NK-92 (cell line): ENCODE results near the gene MAPK6.
"Not testable (repeated sequence)": the region's sequence is repeated elsewhere in the genome, so short reads cannot be mapped to it uniquely, and the experiment has no call there.

ENCODE experiments used
- DNase-seq: peaks from one replicate; lab custom pipeline; 2025; ENCODE audit not compliant: unreplicated experiment; lab: John Stamatoyannopoulos, UW

The MAPK6 gene

DNA sequence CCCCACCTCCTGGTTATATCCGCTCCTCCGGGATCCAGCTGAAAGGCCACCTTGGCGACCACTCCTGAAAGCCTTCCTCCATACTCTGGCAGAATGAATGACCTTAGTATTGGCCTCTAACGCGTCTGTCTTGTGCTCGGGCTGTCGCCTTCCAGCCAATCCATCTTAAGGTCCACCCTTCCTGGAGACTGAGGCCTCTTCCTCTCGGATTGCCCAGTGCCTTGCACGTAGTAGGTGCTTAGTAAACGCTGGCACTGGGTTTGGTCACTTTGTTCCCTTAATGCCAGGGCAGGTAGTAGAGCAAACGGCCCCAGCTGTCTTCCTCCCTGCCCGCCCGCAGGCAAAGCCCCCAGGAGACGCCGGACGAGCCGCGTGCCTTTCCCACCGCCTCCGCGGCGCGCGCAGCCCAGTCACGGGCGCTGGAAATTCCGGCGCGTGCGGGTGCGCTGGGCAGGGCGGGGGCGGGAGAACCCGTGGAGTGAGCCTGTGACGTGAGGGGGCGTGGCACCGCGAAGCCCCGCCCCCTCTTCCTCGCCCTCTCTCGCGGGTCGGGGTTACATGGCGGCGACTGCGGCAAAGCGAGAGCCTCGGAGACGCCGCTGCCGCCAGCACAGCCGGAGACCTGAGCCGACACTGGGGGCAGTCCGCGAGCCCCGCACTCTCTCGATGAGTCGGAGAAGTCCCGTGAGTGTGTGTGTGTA, at the start of gene MAPK6:
MAPK6 (plus strand) TSS at position 527 of the 701 bp plus-strand sequence. CDS start 27,242 bp downstream, outside the sequence.
- peak; percentile 64 for DNase-seq

DNA sequence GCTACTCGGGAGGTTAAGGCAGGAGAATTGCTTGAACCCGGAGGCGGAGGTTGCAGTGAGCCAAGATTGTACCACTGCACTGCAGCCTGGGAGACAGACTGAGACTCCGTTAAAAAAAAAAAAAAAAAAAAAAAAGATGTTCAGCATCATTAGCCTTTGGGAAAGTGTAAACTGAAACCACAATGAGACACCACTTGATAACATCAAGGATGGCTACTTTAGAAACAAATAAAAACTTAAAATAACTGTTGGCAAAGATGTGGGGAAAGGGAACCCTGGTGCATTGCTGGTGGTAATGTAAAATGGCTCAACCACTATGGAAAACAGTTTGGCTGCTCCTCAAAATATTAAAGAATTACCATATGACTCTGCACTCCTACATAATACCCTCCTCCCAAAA, 49.3 kb upstream of the MAPK6 start:
- DNase-seq = no peak

GRCh38 chr15:51970132-51970817, 48.7 kb upstream of the MAPK6 start:
- no peak for DNase-seq

GRCh38 chr15:51971032-51971374, 48.0 kb upstream of the MAPK6 start:
- no peak for DNase-seq

GRCh38 chr15:51971375-51972133, 47.5 kb upstream of the MAPK6 start, which contains the start of gene LEO1:
Gene LEO1, minus strand, starts transcription at chr15:51971778. Its CDS starts 33 bp downstream, at chr15:51971745.
- DNase-seq = peak; percentile 55

GRCh38 chr15:51973220-51973619, 45.8 kb upstream of the MAPK6 start:
- DNase-seq = no peak

DNA sequence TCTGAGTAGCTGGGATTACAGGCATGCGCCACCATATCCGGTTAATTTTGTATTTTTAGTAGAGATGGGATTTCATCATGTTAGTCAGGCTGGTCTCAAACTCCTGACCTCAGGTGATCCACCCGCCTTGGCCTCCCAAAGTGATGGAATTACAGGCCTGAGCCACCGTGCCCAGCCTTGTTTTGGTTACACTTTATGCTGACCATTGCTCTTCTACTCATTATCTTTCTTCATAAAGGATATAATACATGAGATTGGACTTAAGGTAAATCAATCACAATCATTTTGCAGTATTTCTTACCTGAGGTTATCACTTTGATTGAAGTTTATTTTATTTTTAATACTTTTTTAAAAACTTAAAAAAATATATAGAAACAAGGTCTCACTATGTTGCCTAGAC, 45.2 kb upstream of the MAPK6 start:
- no peak for DNase-seq

GRCh38 chr15:51982013-51982769, 36.8 kb upstream of the MAPK6 start:
- DNase-seq = no peak

GRCh38 chr15:51982770-51983103, 36.3 kb upstream of the MAPK6 start:
- DNase-seq = no peak

DNA sequence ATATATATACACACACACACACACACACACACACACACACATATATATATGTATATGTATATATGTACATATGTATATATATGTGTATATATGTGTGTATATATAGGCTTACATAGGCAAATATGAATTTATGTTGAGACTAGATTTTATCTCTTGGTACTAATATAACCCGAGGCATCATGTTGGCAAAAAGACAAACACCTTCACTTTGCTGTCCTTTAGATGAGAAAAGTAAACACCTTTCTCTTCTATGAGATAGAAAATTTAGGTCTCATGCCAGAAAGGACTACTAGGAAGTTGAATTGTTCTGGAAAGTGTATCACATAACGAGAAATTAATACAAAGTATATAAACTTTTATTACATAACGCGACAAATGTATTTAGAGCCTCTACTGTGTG, 27.9 kb upstream of the MAPK6 start:
- no peak for DNase-seq

GRCh38 chr15:51992953-51993352, 26.1 kb upstream of the MAPK6 start:
- no peak for DNase-seq

DNA sequence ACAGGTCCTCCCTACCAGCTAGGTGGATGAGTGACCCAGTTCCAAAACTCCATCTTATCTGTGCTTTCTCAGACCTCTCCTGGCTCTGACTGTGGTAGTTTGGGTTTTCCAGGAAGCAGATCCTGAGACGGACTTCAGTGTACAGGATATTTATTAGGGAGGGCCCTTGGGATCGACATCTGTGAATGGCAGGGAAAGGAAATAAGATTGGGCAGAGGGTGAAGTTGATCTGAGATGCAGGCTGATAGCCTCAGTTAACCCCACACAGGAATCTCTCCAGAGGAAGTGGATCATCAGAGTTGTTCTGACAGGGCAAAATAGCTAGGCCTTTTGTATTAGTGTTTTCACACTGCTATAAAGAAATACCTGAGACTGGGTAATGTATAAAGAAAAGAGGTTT, 16.7 kb upstream of the MAPK6 start:
- no peak for DNase-seq

DNA sequence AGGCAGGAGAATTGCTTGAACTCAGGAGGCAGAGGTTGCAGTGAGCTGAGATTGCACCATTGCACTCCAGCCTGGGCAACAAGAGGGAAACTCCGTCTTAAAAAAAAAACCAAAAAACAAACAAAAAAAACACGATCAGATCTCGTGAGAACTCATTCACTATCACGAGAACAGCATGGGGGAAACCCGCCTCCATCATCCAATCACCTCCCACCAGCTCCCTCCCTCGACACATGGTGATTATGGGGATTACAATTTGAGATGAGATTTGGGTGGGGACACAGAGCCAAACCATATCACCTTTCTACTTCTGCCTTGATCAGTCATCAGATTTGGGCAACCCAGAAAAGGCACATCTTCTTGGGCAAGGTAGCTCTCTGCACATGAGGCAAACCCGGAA, 15.9 kb upstream of the MAPK6 start:
- DNase-seq = not testable (repeated sequence)

- DNase-seq = no peak
Measured at GRCh38 chr15:52003710-52004109, 15.3 kb upstream of the MAPK6 start.

- no peak for DNase-seq
Measured at GRCh38 chr15:52004806-52005205, 14.2 kb upstream of the MAPK6 start.

DNA sequence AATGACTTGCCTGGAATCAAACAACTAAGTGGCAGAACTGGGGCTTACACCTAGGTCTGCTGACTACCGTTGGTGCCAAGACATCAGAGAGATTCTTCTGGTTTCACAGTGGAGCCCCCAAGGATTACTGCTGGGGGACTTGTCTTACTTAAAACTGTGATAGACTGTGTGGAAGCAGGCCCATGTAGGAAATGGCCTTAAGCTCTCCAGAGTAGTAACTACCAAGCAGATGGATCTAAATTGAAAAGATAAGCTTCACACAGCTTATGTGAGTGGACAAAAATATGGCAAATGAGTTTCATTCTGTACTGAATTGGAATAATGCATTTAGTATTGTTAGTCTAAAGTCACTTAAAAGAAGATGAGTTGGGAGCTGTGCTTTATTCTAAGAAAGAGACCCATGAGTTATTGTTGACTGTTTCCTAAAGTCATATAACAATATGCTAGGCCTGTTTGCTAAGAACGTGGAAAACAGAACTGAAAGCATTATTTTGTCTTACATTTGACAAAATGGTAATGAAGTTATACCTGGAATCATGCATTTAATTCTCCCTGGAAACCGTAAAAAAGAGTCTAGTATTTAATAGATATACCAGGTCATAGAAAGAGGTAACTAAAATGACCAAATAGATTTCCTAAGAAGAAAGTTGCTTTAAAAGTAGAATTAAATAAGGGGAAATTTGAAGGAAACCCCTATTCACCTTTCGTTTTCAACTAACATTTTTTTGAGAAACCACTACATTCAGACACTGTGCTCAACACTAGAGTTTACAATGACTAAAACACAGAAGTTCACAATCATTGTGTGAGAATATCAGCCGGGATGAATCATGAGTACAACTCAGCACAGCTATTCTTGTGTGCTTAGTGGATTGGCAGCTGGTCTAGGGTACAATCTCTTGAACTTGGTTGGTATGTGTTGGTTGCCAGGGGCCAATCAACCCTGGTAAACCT, 13.0 kb upstream of the MAPK6 start:
- DNase-seq = no peak

- DNase-seq = no peak
Measured at GRCh38 chr15:52006702-52007340, 12.2 kb upstream of the MAPK6 start.

- DNase-seq = no peak
Measured at GRCh38 chr15:52008359-52008697, 10.7 kb upstream of the MAPK6 start.

GRCh38 chr15:52008698-52009434, 10.2 kb upstream of the MAPK6 start:
- no peak for DNase-seq
